ENCODE data around the gene SPOCK1.
"Not testable (repeated sequence)": the region's sequence is repeated elsewhere in the genome, so short reads cannot be mapped to it uniquely, and the experiment has no call there.

Gene SPOCK1

DNA sequence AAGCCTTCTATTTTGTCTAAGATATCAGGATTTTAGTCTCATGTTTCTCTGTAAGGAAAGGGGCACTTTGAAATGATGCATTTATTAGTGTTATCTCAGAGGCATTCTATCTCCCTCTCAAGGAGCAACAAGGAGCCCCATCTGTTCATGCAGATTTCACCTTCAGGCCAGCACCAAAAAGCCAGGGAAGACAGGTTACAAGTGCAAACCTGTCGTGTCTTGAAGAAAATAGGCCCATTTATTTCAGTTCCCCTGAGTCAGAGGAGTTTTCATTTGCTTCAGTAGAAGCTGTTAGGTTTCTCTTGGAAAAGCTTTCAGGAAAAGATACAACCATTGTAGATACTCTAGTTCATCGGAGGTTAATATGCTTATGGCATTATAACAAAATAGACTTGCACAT, 97.2 kb downstream of the SPOCK1 start:
- Mint-ChIP-seq H3K36me3 (no peaks in the 10 kb centered on the region), H3K4me3 (no peak overlapping the region), H3K9me3 (ENCODE audit: low read depth) (no peaks in the 10 kb centered on the region), H3K27me3 (peaks cover 3% of the 10 kb centered on the region), H3K27ac (no peak overlapping the region), H3K4me1 (ENCODE audit: low read depth) (no peaks in the 10 kb centered on the region)

DNA sequence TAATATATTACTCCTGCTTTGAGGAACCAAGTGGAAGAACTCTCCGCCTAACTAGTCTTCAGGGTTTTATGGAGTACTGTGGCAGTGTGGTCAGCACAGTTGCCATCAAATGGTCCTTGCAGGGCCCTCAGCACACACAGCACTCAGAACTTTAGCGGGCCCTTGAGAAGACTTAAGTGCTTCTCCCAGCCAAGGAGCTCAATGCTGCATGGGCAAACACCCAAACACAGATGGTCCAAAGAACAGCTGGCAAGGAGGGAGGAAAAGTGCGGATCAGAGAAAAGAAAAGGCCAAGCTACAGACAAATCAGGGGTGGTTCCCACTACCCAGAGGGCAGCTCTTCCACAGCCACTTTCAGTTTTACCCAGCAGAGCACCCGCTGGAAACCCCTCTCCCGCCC, 98.6 kb downstream of the SPOCK1 start:
- Mint-ChIP-seq H3K9me3 (ENCODE audit: low read depth) (no peaks in the 10 kb centered on the region), H3K4me1 (ENCODE audit: low read depth) (no peaks in the 10 kb centered on the region), H3K36me3 (no peaks in the 10 kb centered on the region), H3K27ac (no peak overlapping the region), H3K27me3 (peaks cover 3% of the 10 kb centered on the region), H3K4me3 (no peak overlapping the region)

- Mint-ChIP-seq H3K27ac (no peak overlapping the region), H3K9me3 (ENCODE audit: low read depth) (no peaks in the 10 kb centered on the region), H3K36me3 (no peaks in the 10 kb centered on the region), H3K4me1 (ENCODE audit: low read depth) (no peaks in the 10 kb centered on the region), H3K27me3 (peaks cover 3% of the 10 kb centered on the region), H3K4me3 (no peak overlapping the region)
Measured at GRCh38 chr5:137399911-137400310, 99.2 kb downstream of the SPOCK1 start.

DNA sequence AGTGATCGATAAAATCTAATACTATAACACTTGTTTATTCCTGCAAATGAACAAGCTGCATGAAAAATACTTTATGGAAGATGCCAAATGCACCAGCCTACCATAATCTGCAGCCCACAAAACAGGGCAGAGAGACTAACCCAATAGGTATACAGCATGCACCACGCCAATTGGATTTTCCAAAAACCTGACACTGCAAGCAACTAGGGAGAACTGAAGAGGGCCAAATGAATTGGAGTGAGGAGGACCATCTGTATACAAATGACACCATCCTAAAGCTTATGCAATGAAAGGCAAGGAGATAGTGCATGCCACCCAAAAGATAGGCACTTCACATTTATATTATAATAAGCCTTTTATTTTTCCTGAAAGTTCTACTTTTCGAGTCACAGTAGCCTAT, 100.4 kb downstream of the SPOCK1 start:
- no peak overlapping the region for H3K27ac Mint-ChIP-seq
- H3K9me3 Mint-ChIP-seq (ENCODE audit: low read depth): no peaks in the 10 kb centered on the region
- no peaks in the 10 kb centered on the region for H3K4me1 Mint-ChIP-seq (ENCODE audit: low read depth)
- H3K4me3 Mint-ChIP-seq: no peak overlapping the region
- no peaks in the 10 kb centered on the region for H3K36me3 Mint-ChIP-seq
- H3K27me3 Mint-ChIP-seq: peaks cover 3% of the 10 kb centered on the region

DNA sequence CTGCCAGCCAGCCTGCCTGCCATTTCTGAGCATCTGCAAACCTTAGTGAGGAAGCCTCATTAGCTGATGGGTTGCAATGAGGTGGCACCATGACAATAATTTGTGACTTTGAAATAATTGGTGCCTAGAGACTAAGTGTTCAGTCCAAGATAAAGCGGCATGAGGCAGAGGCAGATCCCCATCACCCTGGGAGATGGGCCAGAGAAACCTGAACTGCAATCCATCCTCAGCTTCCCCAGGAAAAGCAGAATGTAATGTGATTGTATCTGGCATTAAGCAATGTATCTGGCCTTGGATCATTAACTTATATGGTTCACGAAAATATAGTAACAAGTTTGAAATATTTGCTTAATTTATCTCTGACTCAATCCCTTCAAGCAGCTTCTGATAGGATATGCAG, 101.0 kb downstream of the SPOCK1 start:
- Mint-ChIP-seq H3K27me3 (peaks cover 2% of the 10 kb centered on the region), H3K4me1 (ENCODE audit: low read depth) (no peaks in the 10 kb centered on the region), H3K27ac (no peak overlapping the region), H3K36me3 (no peaks in the 10 kb centered on the region), H3K9me3 (ENCODE audit: low read depth) (no peaks in the 10 kb centered on the region), H3K4me3 (no peak overlapping the region)

- H3K4me3 Mint-ChIP-seq: no peak overlapping the region
- no peak overlapping the region for H3K27ac Mint-ChIP-seq
- no peaks in the 10 kb centered on the region for H3K36me3 Mint-ChIP-seq
- H3K27me3 Mint-ChIP-seq: peaks cover 9% of the 10 kb centered on the region
- H3K4me1 Mint-ChIP-seq (ENCODE audit: low read depth): no peaks in the 10 kb centered on the region
- H3K9me3 Mint-ChIP-seq (ENCODE audit: low read depth): no peaks in the 10 kb centered on the region
Measured at GRCh38 chr5:137395011-137395755, 103.9 kb downstream of the SPOCK1 start.

GRCh38 chr5:137394380-137394779, 104.7 kb downstream of the SPOCK1 start:
- Mint-ChIP-seq H3K27ac (no peak overlapping the region), H3K4me3 (no peak overlapping the region), H3K9me3 (ENCODE audit: low read depth) (no peaks in the 10 kb centered on the region), H3K36me3 (no peaks in the 10 kb centered on the region), H3K4me1 (ENCODE audit: low read depth) (no peaks in the 10 kb centered on the region), H3K27me3 (peaks cover 9% of the 10 kb centered on the region)

DNA sequence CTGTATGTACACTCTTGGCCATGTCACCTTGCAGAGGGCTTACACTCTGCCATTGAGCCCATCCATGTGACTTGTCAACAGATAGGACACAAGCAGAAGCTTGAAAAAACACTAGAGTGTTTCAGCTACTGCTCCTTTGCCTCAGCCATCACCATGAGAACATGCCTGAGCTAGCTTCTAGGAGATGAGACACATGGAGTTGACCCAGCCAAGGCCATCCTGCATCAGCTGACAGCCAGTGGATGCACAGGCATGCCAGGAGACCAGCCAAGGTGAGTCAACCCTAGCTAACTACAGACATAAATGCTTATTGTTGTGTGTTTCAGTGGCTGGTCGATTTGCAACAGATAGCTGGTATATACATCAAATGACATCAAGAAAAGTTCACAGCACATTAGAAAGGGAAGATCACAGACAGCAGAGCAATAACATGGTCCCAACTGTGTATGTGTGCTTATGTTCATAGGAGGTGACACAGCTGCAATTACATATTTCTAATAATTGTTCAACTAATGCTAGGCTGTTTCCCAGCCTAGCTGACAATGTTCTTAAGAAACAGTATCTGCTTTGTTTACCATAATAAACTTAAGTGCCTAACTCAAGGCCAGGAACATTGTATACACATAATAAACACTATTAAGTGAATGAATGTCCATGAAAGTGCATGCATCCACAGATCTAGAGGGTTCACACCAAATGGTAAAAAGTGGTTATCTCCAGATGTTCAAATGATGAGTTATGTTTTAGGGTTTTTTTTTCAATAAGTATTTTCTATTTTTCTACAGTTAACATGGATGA, 105.7 kb downstream of the SPOCK1 start:
- H3K4me3 Mint-ChIP-seq: no peak overlapping the region
- no peaks in the 10 kb centered on the region for H3K4me1 Mint-ChIP-seq (ENCODE audit: low read depth)
- no peaks in the 10 kb centered on the region for H3K9me3 Mint-ChIP-seq (ENCODE audit: low read depth)
- peaks cover 9% of the 10 kb centered on the region for H3K27me3 Mint-ChIP-seq
- no peak overlapping the region for H3K27ac Mint-ChIP-seq
- no peaks in the 10 kb centered on the region for H3K36me3 Mint-ChIP-seq

GRCh38 chr5:137392261-137392660, 106.9 kb downstream of the SPOCK1 start:
- Mint-ChIP-seq H3K4me1 (ENCODE audit: low read depth) (no peaks in the 10 kb centered on the region), H3K36me3 (no peaks in the 10 kb centered on the region), H3K4me3 (no peak overlapping the region), H3K9me3 (ENCODE audit: low read depth) (no peaks in the 10 kb centered on the region), H3K27me3 (peaks cover 9% of the 10 kb centered on the region), H3K27ac (no peak overlapping the region)

GRCh38 chr5:137391044-137391443, 108.1 kb downstream of the SPOCK1 start:
- not testable (repeated sequence) for H3K4me3 Mint-ChIP-seq; H3K36me3 Mint-ChIP-seq; H3K9me3 Mint-ChIP-seq (ENCODE audit: low read depth); H3K27ac Mint-ChIP-seq; H3K27me3 Mint-ChIP-seq; H3K4me1 Mint-ChIP-seq (ENCODE audit: low read depth)

DNA sequence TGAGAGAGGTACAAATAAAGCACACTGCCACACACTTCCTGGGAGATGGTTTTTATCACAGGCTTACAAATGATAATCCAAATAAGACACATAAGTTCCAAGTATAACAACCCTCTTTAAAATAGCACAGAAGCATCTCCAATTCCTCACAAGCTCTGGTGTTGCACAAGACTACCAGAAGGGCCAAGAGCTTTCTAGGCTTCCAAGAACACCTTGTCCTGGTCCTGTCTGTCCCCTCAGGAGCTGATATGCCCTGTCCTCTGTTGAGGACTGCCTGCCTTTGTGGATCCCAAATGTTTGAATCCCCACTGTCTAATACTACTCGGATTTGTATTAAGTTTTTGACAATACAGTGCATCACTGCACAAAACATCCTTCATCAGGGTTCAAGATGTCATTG, 110.1 kb downstream of the SPOCK1 start:
- H3K36me3 Mint-ChIP-seq: no peaks in the 10 kb centered on the region
- no peaks in the 10 kb centered on the region for H3K9me3 Mint-ChIP-seq (ENCODE audit: low read depth)
- no peak overlapping the region for H3K4me3 Mint-ChIP-seq
- no peaks in the 10 kb centered on the region for H3K4me1 Mint-ChIP-seq (ENCODE audit: low read depth)
- H3K27ac Mint-ChIP-seq: no peak overlapping the region
- H3K27me3 Mint-ChIP-seq: peaks cover 11% of the 10 kb centered on the region

- Mint-ChIP-seq H3K4me1 (ENCODE audit: low read depth) (no peaks in the 10 kb centered on the region), H3K27ac (no peak overlapping the region), H3K4me3 (no peak overlapping the region), H3K27me3 (peaks cover 6% of the 10 kb centered on the region), H3K9me3 (ENCODE audit: low read depth) (peaks cover 14% of the 10 kb centered on the region), H3K36me3 (no peaks in the 10 kb centered on the region)
Measured at GRCh38 chr5:137385064-137385463, 114.1 kb downstream of the SPOCK1 start.

DNA sequence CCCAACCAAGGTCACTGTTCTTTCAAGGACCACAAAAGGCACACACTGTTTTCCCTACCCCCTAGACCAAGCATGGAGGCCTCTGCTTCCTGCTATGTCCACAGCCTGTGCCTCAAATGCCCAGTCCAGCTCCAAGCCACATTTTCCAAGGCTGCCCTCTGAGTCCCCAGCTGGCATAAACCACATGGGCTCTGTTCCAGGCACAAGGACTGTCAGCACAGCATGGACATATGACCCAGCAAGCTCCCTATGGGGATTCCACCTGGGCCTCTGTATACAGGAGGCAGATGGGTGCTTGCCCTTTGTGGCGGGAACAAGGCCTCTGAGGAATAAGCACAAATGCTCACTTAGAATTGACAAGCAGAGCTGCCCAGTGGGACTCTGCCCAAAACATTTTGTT, 115.2 kb downstream of the SPOCK1 start:
- Mint-ChIP-seq H3K9me3 (ENCODE audit: low read depth) (peaks cover 14% of the 10 kb centered on the region), H3K4me1 (ENCODE audit: low read depth) (no peaks in the 10 kb centered on the region), H3K27ac (no peak overlapping the region), H3K4me3 (no peak overlapping the region), H3K36me3 (no peaks in the 10 kb centered on the region), H3K27me3 (peaks cover 6% of the 10 kb centered on the region)

- no peaks in the 10 kb centered on the region for H3K36me3 Mint-ChIP-seq
- H3K4me3 Mint-ChIP-seq: no peak overlapping the region
- H3K27me3 Mint-ChIP-seq: peaks cover 6% of the 10 kb centered on the region
- peaks cover 14% of the 10 kb centered on the region for H3K9me3 Mint-ChIP-seq (ENCODE audit: low read depth)
- H3K27ac Mint-ChIP-seq: no peak overlapping the region
- no peaks in the 10 kb centered on the region for H3K4me1 Mint-ChIP-seq (ENCODE audit: low read depth)
Measured at GRCh38 chr5:137381555-137381954, 117.6 kb downstream of the SPOCK1 start.

GRCh38 chr5:137379555-137380286, 119.4 kb downstream of the SPOCK1 start:
- Mint-ChIP-seq H3K27ac (no peak overlapping the region), H3K4me3 (no peak overlapping the region), H3K4me1 (ENCODE audit: low read depth) (no peaks in the 10 kb centered on the region), H3K36me3 (no peaks in the 10 kb centered on the region), H3K9me3 (ENCODE audit: low read depth) (peaks cover 14% of the 10 kb centered on the region), H3K27me3 (peaks cover 5% of the 10 kb centered on the region)
